AG04450 (cell line): Measurements from ENCODE around the gene TNFAIP8. TPM values are rescaled to one million over a fixed set of nuclear protein-coding genes. Genes with fewer than 3 reads are reported as not detected.

Source experiments
- CTCF ChIA-PET: fragments of 300-600, 350-600 bp; formaldehyde crosslinking; extraction: SDS; loops from one replicate; lab custom pipeline; 2022; ENCODE audit warnings: antibody characterized with exemption, inconsistent platforms; lab: Charles Lee
- POLR2A ChIA-PET: fragments of 350-600 bp; formaldehyde crosslinking; extraction: SDS; loops from one replicate; lab custom pipeline; 2021; ENCODE audit warnings: antibody characterized with exemption, inconsistent platforms; lab: Yijun Ruan, JAX
- DNase-seq: peaks from one replicate; pipeline ENCODE4 v3.0.0-alpha.2; 2011; ENCODE audit warnings: low read depth, low spot score
- H3K27ac ChIP-seq: one replicate; pipeline ENCODE4 v1.5.1; 2012; ENCODE audit warnings: low read depth, low read length, control low read depth
- H3K27me3 ChIP-seq: one replicate; pipeline ENCODE4 v1.6.0; 2012; ENCODE audit warnings: low read length; ENCODE audit not compliant: control insufficient read depth, insufficient read depth
- H3K4me3 ChIP-seq: 2 replicates; pipeline ENCODE4 v1.5.1; 2011; ENCODE audit warnings: mild to moderate bottlenecking, low read depth, low read length, control low read depth
- H3K9me3 ChIP-seq: 2 replicates; pipeline ENCODE4 v1.5.1; 2012; ENCODE audit warnings: low read length; ENCODE audit not compliant: control insufficient read depth, insufficient read depth
- polyA plus RNA-seq: library from polyadenylated mRNA; depleted of rRNA; stranded (reverse); fragments of >200 nt; gene quantifications from 2 replicates; pipeline ENCODE4 v1.2.3, GENCODE V29; 2011
- TF ChIP-seq, protein P1 (sequence below): IDR thresholded peaks from 2 replicates; pipeline ENCODE4 v1.5.1; 2011; ENCODE audit warnings: low read depth, low read length, control low read depth, inconsistent platforms

TNFAIP8 gene
- polyA plus RNA-seq, 1 experiment = 56.4 TPM

GRCh38 chr5:119340597-119341218 lies 15.1 kb upstream of the TNFAIP8 start:
- POLR2A ChIA-PET = interaction anchor here (0.6 kb wide), 1 partner anchor 252 kb away, joined by 3 read pairs; no protein-coding TSS in a partner anchor
- no peak for DNase-seq
- no peaks in the 10 kb centered on the region for H3K27me3 ChIP-seq
- TF ChIP-seq, protein P1, sequence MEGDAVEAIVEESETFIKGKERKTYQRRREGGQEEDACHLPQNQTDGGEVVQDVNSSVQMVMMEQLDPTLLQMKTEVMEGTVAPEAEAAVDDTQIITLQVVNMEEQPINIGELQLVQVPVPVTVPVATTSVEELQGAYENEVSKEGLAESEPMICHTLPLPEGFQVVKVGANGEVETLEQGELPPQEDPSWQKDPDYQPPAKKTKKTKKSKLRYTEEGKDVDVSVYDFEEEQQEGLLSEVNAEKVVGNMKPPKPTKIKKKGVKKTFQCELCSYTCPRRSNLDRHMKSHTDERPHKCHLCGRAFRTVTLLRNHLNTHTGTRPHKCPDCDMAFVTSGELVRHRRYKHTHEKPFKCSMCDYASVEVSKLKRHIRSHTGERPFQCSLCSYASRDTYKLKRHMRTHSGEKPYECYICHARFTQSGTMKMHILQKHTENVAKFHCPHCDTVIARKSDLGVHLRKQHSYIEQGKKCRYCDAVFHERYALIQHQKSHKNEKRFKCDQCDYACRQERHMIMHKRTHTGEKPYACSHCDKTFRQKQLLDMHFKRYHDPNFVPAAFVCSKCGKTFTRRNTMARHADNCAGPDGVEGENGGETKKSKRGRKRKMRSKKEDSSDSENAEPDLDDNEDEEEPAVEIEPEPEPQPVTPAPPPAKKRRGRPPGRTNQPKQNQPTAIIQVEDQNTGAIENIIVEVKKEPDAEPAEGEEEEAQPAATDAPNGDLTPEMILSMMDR = no peak
- no peak overlapping the region for H3K27ac ChIP-seq
- CTCF ChIA-PET = interaction anchor here (1.6 kb wide), 1 partner anchor 71 kb away, joined by 5 read pairs; no protein-coding TSS in a partner anchor
- no peaks in the 10 kb centered on the region for H3K9me3 ChIP-seq
- H3K4me3 ChIP-seq = no peak overlapping the region

DNA sequence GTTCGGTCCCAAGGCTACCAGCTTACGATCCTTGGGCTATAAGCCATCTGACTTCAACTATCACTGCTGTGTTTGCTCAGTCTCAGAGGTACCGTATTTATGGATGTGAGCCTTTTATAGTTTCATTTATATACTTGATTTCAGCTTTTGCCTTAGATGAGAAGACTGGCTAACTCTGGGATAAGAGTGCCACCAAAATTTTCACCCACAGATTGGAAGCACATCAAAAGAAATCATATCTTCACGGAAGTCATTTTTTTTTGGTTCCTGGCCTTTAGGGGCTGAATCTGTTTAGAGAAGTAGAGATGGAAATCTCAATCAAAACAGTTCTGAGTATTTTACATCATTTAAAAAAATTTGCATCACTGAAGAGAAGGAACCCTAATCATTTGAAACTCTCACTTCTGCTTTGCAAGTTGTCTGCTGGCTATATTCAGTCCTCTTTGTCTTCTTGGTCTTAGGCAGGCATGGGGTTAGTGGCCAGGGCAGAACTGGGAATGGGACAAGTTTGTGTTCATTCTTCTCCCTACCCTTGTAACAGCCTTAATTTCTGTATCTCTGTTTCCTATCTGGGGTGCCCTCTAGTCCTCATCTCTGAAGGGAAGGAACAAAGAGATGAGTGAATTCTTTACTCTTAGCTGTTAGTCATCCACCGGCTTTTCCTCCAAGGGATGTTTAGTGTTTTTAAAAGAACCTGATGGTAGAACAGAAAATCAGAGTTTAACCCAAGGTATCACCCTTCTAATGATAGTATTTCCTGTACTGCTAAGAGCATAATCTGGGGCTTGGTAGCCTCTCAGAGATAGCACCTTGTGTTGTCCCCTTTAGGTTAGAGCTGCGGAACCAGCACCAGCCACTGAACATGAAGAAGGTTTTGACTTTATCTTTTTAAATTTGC lies 14.1 kb upstream of the TNFAIP8 start:
- H3K27ac ChIP-seq = no peak overlapping the region
- POLR2A ChIA-PET = interaction anchor here (0.7 to 1.0 kb wide), 2 partner anchors 17 to 36 kb away, joined by 3 to 4 read pairs; no protein-coding TSS in a partner anchor
- no peaks in the 10 kb centered on the region for H3K27me3 ChIP-seq
- TF ChIP-seq, protein P1 = no peak
- H3K4me3 ChIP-seq = no peak overlapping the region
- CTCF ChIA-PET = interaction anchor here (1.6 to 3.2 kb wide), 2 partner anchors 70 kb away, joined by 5 to 11 read pairs; no protein-coding TSS in a partner anchor
- no peaks in the 10 kb centered on the region; the same call in 1 of the 2 replicates for H3K9me3 ChIP-seq
- no peak for DNase-seq

- ChIA-PET POLR2A (interaction anchor here (0.7 to 1.0 kb wide), 2 partner anchors 18 to 35 kb away, joined by 3 to 4 read pairs; no protein-coding TSS in a partner anchor), CTCF (interaction anchor here (3.2 kb wide), 1 partner anchor 69 kb away, joined by 11 read pairs; no protein-coding TSS in a partner anchor)
- Histone ChIP-seq H3K27me3 (no peaks in the 10 kb centered on the region), H3K9me3 (no peaks in the 10 kb centered on the region; the same call in 1 of the 2 replicates), H3K27ac (peak overlapping the region; percentile 32), H3K4me3 (no peak overlapping the region)
- no peak for DNase-seq
- TF ChIP-seq, protein P1 = no peak
These were observed 13.4 kb upstream of the TNFAIP8 start for GRCh38 chr5:119342406-119342805.

DNA sequence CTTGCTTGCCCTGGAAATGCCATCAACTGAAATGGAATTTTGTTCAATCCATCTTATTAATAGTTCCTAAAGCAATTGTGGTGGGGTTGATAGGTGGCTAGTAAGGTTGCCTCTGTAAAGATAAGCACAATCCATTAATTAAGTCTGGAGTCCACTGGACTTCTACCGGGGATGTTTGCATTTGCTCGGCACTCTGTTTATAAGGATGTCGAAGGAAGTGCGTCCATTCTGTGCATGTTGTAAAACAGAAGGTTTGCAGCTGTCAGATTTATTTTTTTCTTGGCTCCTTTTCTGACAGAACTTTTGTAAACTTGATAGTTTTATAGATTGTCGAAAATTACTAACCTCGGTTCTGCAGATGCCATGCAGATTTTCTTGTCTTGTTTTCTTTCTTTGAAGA lies 12.8 kb upstream of the TNFAIP8 start:
- H3K27me3 ChIP-seq = no peaks in the 10 kb centered on the region
- TF ChIP-seq, protein P1 = no peak
- ChIA-PET POLR2A (interaction anchor here (1.0 kb wide), 1 partner anchor 35 kb away, joined by 3 read pairs; no protein-coding TSS in a partner anchor), CTCF (interaction anchor here (3.2 kb wide), 1 partner anchor 68 kb away, joined by 11 read pairs; no protein-coding TSS in a partner anchor)
- peak overlapping the region; percentile 32 for H3K27ac ChIP-seq
- no peaks in the 10 kb centered on the region; the same call in 1 of the 2 replicates for H3K9me3 ChIP-seq
- no peak overlapping the region for H3K4me3 ChIP-seq
- DNase-seq = no peak
